Neuronal stem cell (in vitro differentiated cells): ENCODE measurements around the gene MOCOS.
A peak's percentile ranks its signal among the peaks of the same experiment; 100 is the strongest.

Experiments
- DNase-seq: peaks from one replicate; pipeline ENCODE4 v3.0.0-alpha.2; 2013; ENCODE audit warnings: low spot score
- H2AFZ ChIP-seq: one replicate; pipeline ENCODE4 v1.6.1; 2013; ENCODE audit warnings: mild to moderate bottlenecking, low read length, inconsistent platforms
- H2AK5ac ChIP-seq: 2 replicates; pipeline ENCODE4 v1.6.1; 2013; ENCODE audit warnings: low read depth, mild to moderate bottlenecking, inconsistent platforms, low read length, moderate library complexity, mixed read lengths
- H2BK120ac ChIP-seq: 2 replicates; pipeline ENCODE4 v1.6.1; 2013; ENCODE audit warnings: low read depth, mild to moderate bottlenecking, inconsistent platforms, low read length, moderate library complexity, mixed read lengths
- H2BK12ac ChIP-seq: one replicate; pipeline ENCODE4 v1.6.1; 2013; ENCODE audit warnings: low read length, inconsistent platforms
- H2BK15ac ChIP-seq: 2 replicates; pipeline ENCODE4 v1.6.1; 2013; ENCODE audit warnings: mild to moderate bottlenecking, low read length, inconsistent platforms, mixed read lengths
- H2BK5ac ChIP-seq: one replicate; pipeline ENCODE4 v1.6.1; 2013; ENCODE audit warnings: inconsistent platforms, mild to moderate bottlenecking, low read length, moderate library complexity
- H3K14ac ChIP-seq: one replicate; pipeline ENCODE4 v1.6.1; 2013; ENCODE audit warnings: low read length, inconsistent platforms
- H3K18ac ChIP-seq: 2 replicates; pipeline ENCODE4 v1.6.1; 2013; ENCODE audit warnings: low read length, inconsistent platforms
- H3K23ac ChIP-seq: 2 replicates; pipeline ENCODE4 v1.6.1; 2013; ENCODE audit warnings: low read depth, mild to moderate bottlenecking, mixed read lengths, low read length, inconsistent platforms; ENCODE audit not compliant: poor library complexity
- H3K27ac ChIP-seq: replicated peaks from 3 replicates; pipeline ENCODE4 v1.5.1; 2013; ENCODE audit warnings: low read length, inconsistent platforms
- H3K27me3 ChIP-seq, 3 experiments: 2 replicates each; pipeline ENCODE4 v1.6.1; 2013; ENCODE audit warnings: low read length in 3 of 3, mild to moderate bottlenecking in 2 of 3, inconsistent platforms in 1 of 3, low read depth in 1 of 3, mixed read lengths in 1 of 3, moderate library complexity in 1 of 3; ENCODE audit not compliant: control insufficient read depth in 3 of 3, insufficient read depth in 3 of 3
- H3K36me3 ChIP-seq, 2 donors: replicated peaks in 1 of 2; 2 replicates each; pipeline ENCODE4 v1.6.1; 2013; ENCODE audit warnings: low read length in 2 of 2; ENCODE audit not compliant: control insufficient read depth in 2 of 2, insufficient read depth in 2 of 2
- H3K4ac ChIP-seq: 2 replicates; pipeline ENCODE4 v1.6.1; 2013; ENCODE audit warnings: inconsistent platforms, mild to moderate bottlenecking, low read length, moderate library complexity
- H3K4me1 ChIP-seq, 2 donors: 1 replicate in 1 of 2; 2 replicates in 1 of 2; pipeline ENCODE4 v1.6.1; 2013; ENCODE audit warnings: low read length in 2 of 2, low read depth in 1 of 2; ENCODE audit not compliant: control insufficient read depth in 2 of 2, insufficient read depth in 1 of 2
- H3K4me2 ChIP-seq: one replicate; pipeline ENCODE4 v1.6.1; 2013; ENCODE audit warnings: mild to moderate bottlenecking, low read length, inconsistent platforms; ENCODE audit not compliant: insufficient read depth, poor library complexity, severe bottlenecking
- H3K4me3 ChIP-seq, 2 donors: 2 replicates each; pipeline ENCODE4 v1.5.1; 2013; ENCODE audit warnings: low read length in 2 of 2, mild to moderate bottlenecking in 2 of 2, inconsistent platforms in 1 of 2, moderate library complexity in 1 of 2
- H3K79me1 ChIP-seq: one replicate; pipeline ENCODE4 v1.6.1; 2013; ENCODE audit warnings: low read depth, mild to moderate bottlenecking, inconsistent platforms, low read length, moderate library complexity
- H3K9ac ChIP-seq: one replicate; pipeline ENCODE4 v1.6.1; 2013; ENCODE audit warnings: mild to moderate bottlenecking, low read depth, low read length, inconsistent platforms; ENCODE audit not compliant: poor library complexity
- H3K9me3 ChIP-seq, 2 donors: replicated peaks in 1 of 2; 2 replicates each; pipeline versions ENCODE3 to v1.6.1; 2013; ENCODE audit warnings: low read length in 2 of 2, mild to moderate bottlenecking in 2 of 2, inconsistent platforms in 1 of 2, low read depth in 1 of 2, mixed read lengths in 1 of 2, moderate library complexity in 1 of 2; ENCODE audit not compliant: control insufficient read depth in 2 of 2, insufficient read depth in 1 of 2
- H4K8ac ChIP-seq: one replicate; pipeline ENCODE4 v1.6.1; 2013; ENCODE audit warnings: low read depth, mild to moderate bottlenecking, inconsistent platforms, low read length, moderate library complexity
- H4K91ac ChIP-seq: one replicate; pipeline ENCODE4 v1.6.1; 2013; ENCODE audit warnings: low read length, low read depth, mild to moderate bottlenecking, inconsistent platforms; ENCODE audit not compliant: poor library complexity
- WGBS, 2 donors: extraction: QIAGEN DNeasy Blood & Tissue Kit; methylation state at CpG; one replicate each; pipeline ENCODE4 v1.1.7; 2013; ENCODE audit warnings: missing lambda C conversion rate in 2 of 2, mixed read lengths in 1 of 2; ENCODE audit not compliant: insufficient read length in 2 of 2, insufficient replicate concordance in 1 of 2; ENCODE audit errors: extremely low coverage in 2 of 2; 5-methylcytosine and 5-hydroxymethylcytosine counted together

Gene MOCOS

GRCh38 chr18:36312806-36313395 lies 125.6 kb downstream of the MOCOS start:
- Histone ChIP-seq H3K9me3 (no peaks in the 10 kb centered on the region), H3K18ac (no peak overlapping the region), H2BK12ac (no peak overlapping the region), H2BK15ac (no peak overlapping the region), H3K27me3 (no peaks in the 10 kb centered on the region), H2AFZ (no peak overlapping the region), H3K27ac (no peak overlapping the region), H2BK120ac (no peak overlapping the region), H3K4me2 (no peak overlapping the region), H4K8ac (no peak overlapping the region), H2AK5ac (no peak overlapping the region), H3K79me1 (peaks cover 10% of the 10 kb centered on the region), H3K9ac (no peak overlapping the region), H3K36me3 (peaks cover 0 to 20% of the 10 kb centered on the region in 2 donors), H3K4me3 (no peak overlapping the region), H3K14ac (no peak overlapping the region), H4K91ac (no peak overlapping the region), H3K4ac (no peak overlapping the region), H3K4me1 (peaks cover 15 to 28% of the 10 kb centered on the region in 2 donors), H3K23ac (no peak overlapping the region), H2BK5ac (no peak overlapping the region)
- no peak for DNase-seq
- no CpG with 5 or more reads among the region's 2 CpGs for WGBS, 2 donors

GRCh38 chr18:36314098-36314497 lies 126.8 kb downstream of the MOCOS start:
- peaks cover 0 to 5% of the 10 kb centered on the region in 2 donors for H3K9me3 ChIP-seq
- H2BK120ac ChIP-seq, result no peak overlapping the region
- no CpG with 5 or more reads among the region's 4 CpGs for WGBS, 2 donors
- H4K91ac ChIP-seq, result no peak overlapping the region
- H2BK5ac ChIP-seq, result no peak overlapping the region
- H2AK5ac ChIP-seq, result no peak overlapping the region
- no peak overlapping the region for H3K18ac ChIP-seq
- no peak overlapping the region for H3K14ac ChIP-seq
- no peak overlapping the region for H2BK12ac ChIP-seq
- peaks cover 10% of the 10 kb centered on the region for H3K79me1 ChIP-seq
- H2AFZ ChIP-seq, result no peak overlapping the region
- no peak overlapping the region for H3K9ac ChIP-seq
- no peak overlapping the region for H2BK15ac ChIP-seq
- H3K27me3 ChIP-seq, result no peaks in the 10 kb centered on the region
- H4K8ac ChIP-seq, result no peak overlapping the region
- H3K4me3 ChIP-seq, result no peak overlapping the region
- no peak overlapping the region for H3K4me2 ChIP-seq
- H3K27ac ChIP-seq, result no peak overlapping the region
- H3K36me3 ChIP-seq, result peaks cover 0 to 14% of the 10 kb centered on the region in 2 donors
- no peak overlapping the region for H3K23ac ChIP-seq
- DNase-seq, result no peak
- H3K4ac ChIP-seq, result no peak overlapping the region
- H3K4me1 ChIP-seq, result peaks cover 15 to 25% of the 10 kb centered on the region in 2 donors

- Histone ChIP-seq H2AFZ (no peak overlapping the region), H3K9ac (no peak overlapping the region), H3K4me3 (no peak overlapping the region), H3K27me3 (no peaks in the 10 kb centered on the region), H3K36me3 (peaks cover 0 to 11% of the 10 kb centered on the region in 2 donors), H3K27ac (no peak overlapping the region), H3K4me2 (no peak overlapping the region), H3K14ac (no peak overlapping the region), H3K23ac (no peak overlapping the region), H4K8ac (no peak overlapping the region), H2BK12ac (no peak overlapping the region), H3K18ac (no peak overlapping the region), H3K4ac (no peak overlapping the region), H4K91ac (no peak overlapping the region), H2AK5ac (no peak overlapping the region), H2BK120ac (no peak overlapping the region), H3K79me1 (peaks cover 10% of the 10 kb centered on the region), H2BK15ac (no peak overlapping the region), H3K4me1 (peaks cover 15 to 25% of the 10 kb centered on the region in 2 donors), H3K9me3 (peaks cover 0 to 6% of the 10 kb centered on the region in 2 donors), H2BK5ac (no peak overlapping the region)
- WGBS, 2 donors, result no CpG with 5 or more reads among the region's 4 CpGs
- DNase-seq, result no peak
Observed at GRCh38 chr18:36314754-36315153, 127.5 kb downstream of the MOCOS start.

- Histone ChIP-seq H3K14ac (no peak overlapping the region), H2AFZ (no peak overlapping the region), H3K4me3 (no peak overlapping the region), H3K36me3 (peaks cover 0 to 11% of the 10 kb centered on the region in 2 donors), H2BK15ac (no peak overlapping the region), H4K91ac (no peak overlapping the region), H3K9me3 (peaks cover 0 to 6% of the 10 kb centered on the region in 2 donors), H3K4me1 (peaks cover 15 to 25% of the 10 kb centered on the region in 2 donors), H2BK120ac (no peak overlapping the region), H4K8ac (no peak overlapping the region), H2BK5ac (no peak overlapping the region), H2BK12ac (no peak overlapping the region), H3K27ac (no peak overlapping the region), H3K23ac (no peak overlapping the region), H3K9ac (no peak overlapping the region), H3K18ac (peak overlapping the region; percentile 54), H3K79me1 (peaks cover 8% of the 10 kb centered on the region), H2AK5ac (no peak overlapping the region), H3K4ac (no peak overlapping the region), H3K27me3 (no peaks in the 10 kb centered on the region), H3K4me2 (no peak overlapping the region)
- no peak for DNase-seq
- WGBS, 2 donors, result no CpG with 5 or more reads among the region's 10 CpGs
Observed at GRCh38 chr18:36315736-36316135, 128.4 kb downstream of the MOCOS start.
